SK-N-SH (cell line): ENCODE data around the gene PLPP6. TPM values are rescaled to one million over a fixed set of nuclear protein-coding genes. Genes with fewer than 3 reads are reported as not detected.

Experiments used
- CTCF ChIA-PET: fragments of 300-600, 350-600 bp; formaldehyde crosslinking; extraction: SDS; loops from one replicate; lab custom pipeline; 2021; lab: Yijun Ruan, JAX
- POLR2A ChIA-PET: fragments of 350-600 bp; sonication (Branson Sonifier 250); formaldehyde crosslinking; extraction: SDS; loops from one replicate; lab custom pipeline; 2020; ENCODE audit warnings: antibody characterized with exemption, inconsistent platforms; lab: Yijun Ruan, JAX
- DNase-seq: peaks from one replicate; pipeline ENCODE4 v3.0.0; 2012
- H2AFZ ChIP-seq: fragments of 200-600 bp; sonication (generic); 2 replicates; pipeline ENCODE4 v1.8.1; 2016; ENCODE audit warnings: antibody characterized with exemption, mild to moderate bottlenecking, low read depth
- H3F3A ChIP-seq: fragments of 200-600 bp; sonication (generic); replicated peaks from 2 replicates; pipeline ENCODE3; 2016; ENCODE audit warnings: antibody characterized with exemption, mild to moderate bottlenecking; ENCODE audit not compliant: insufficient read depth
- H3K27ac ChIP-seq, 2 experiments: fragments of 200-500 bp in 1 of 2; fragments of 200-600 bp in 1 of 2; sonication (Bioruptor generic) in 1 of 2; sonication (generic), shearing (Covaris generic) in 1 of 2; 2 replicates each; pipeline versions ENCODE4 v1.5.1 to v1.6.1; 2014 to 2016; ENCODE audit warnings: low read depth in 2 of 2, inconsistent platforms in 1 of 2, low read length in 1 of 2, mild to moderate bottlenecking in 1 of 2, mixed read lengths in 1 of 2
- H3K27me3 ChIP-seq: fragments of 200-600 bp; sonication (generic), shearing (Covaris generic); 2 replicates; pipeline ENCODE4 v1.6.1; 2016; ENCODE audit warnings: mixed run types; ENCODE audit not compliant: insufficient read depth
- H3K36me3 ChIP-seq, 2 experiments: fragments of 200-500 bp in 1 of 2; fragments of 200-600 bp in 1 of 2; sonication (Bioruptor generic) in 1 of 2; sonication (generic) in 1 of 2; replicated peaks in 1 of 2; 2 replicates each; pipeline versions ENCODE3 to v1.5.1; 2014 to 2016; ENCODE audit warnings: low read length in 1 of 2, mild to moderate bottlenecking in 1 of 2; ENCODE audit not compliant: insufficient read depth in 2 of 2, control insufficient read depth in 1 of 2
- H3K4me1 ChIP-seq, 2 experiments: fragments of 200-500 bp in 1 of 2; fragments of 200-600 bp in 1 of 2; sonication (Bioruptor generic) in 1 of 2; sonication (generic), shearing (Covaris generic) in 1 of 2; 2 replicates each; pipeline versions ENCODE4 v1.5.1 to v1.6.1; 2014 to 2016; ENCODE audit warnings: low read depth in 1 of 2, low read length in 1 of 2, mixed run types in 1 of 2; ENCODE audit not compliant: insufficient read depth in 2 of 2, control insufficient read depth in 1 of 2
- H3K4me2 ChIP-seq: fragments of 200-600 bp; sonication (generic), shearing (Covaris generic); 2 replicates; pipeline ENCODE4 v1.6.1; 2017; ENCODE audit warnings: mixed run types
- H3K4me3 ChIP-seq, 2 experiments: fragments of 200-500 bp in 1 of 2; fragments of 200-600 bp in 1 of 2; sonication (Bioruptor generic) in 1 of 2; sonication (generic), shearing (Covaris generic) in 1 of 2; 2 replicates each; pipeline versions ENCODE4 v1.5.1 to v1.8.1; 2014 to 2016; ENCODE audit warnings: low read depth in 2 of 2, inconsistent platforms in 1 of 2, low read length in 1 of 2, mild to moderate bottlenecking in 1 of 2, mixed read lengths in 1 of 2, moderate library complexity in 1 of 2
- H3K79me2 ChIP-seq: fragments of 200-600 bp; sonication (generic); 2 replicates; pipeline ENCODE4 v1.8.1; 2017; ENCODE audit warnings: mild to moderate bottlenecking; ENCODE audit not compliant: insufficient read depth
- H3K9ac ChIP-seq: fragments of 200-600 bp; sonication (generic); 2 replicates; pipeline ENCODE4 v1.6.1; 2017; ENCODE audit warnings: mixed run types
- H3K9me2 ChIP-seq: fragments of 200-600 bp; sonication (generic); 2 replicates; pipeline ENCODE4 v1.6.1; 2017; ENCODE audit warnings: mixed run types
- H3K9me3 ChIP-seq: fragments of 200-600 bp; sonication (generic); 2 replicates; pipeline ENCODE4 v1.6.1; 2017; ENCODE audit warnings: mixed run types, mild to moderate bottlenecking, moderate library complexity
- H4K20me1 ChIP-seq: fragments of 200-600 bp; sonication (generic); 2 replicates; pipeline ENCODE4 v1.6.1; 2017; ENCODE audit warnings: mild to moderate bottlenecking, mixed run types; ENCODE audit not compliant: insufficient read depth
- CHD2 ChIP-seq: fragments of 150-350 bp; IDR thresholded peaks from 2 replicates; pipeline ENCODE4 v1.6.1; 2018; ENCODE audit warnings: low read length; ENCODE audit not compliant: partially characterized antibody
- FOXJ3 ChIP-seq: sonication (generic); formaldehyde crosslinking; IDR thresholded peaks from 2 replicates; pipeline ENCODE4 v1.5.1; 2020; ENCODE audit warnings: mild to moderate bottlenecking, missing genetic modification reagents
- FOXM1 ChIP-seq: IDR thresholded peaks from 2 replicates; pipeline ENCODE4 v1.4.0; 2012; ENCODE audit warnings: low read depth, mild to moderate bottlenecking
- GABPA ChIP-seq: IDR thresholded peaks from 2 replicates; pipeline ENCODE4 v1.4.0; 2012; ENCODE audit warnings: low read depth, mild to moderate bottlenecking
- GATA2 ChIP-seq: sonication (generic); formaldehyde crosslinking; IDR thresholded peaks from 2 replicates; pipeline ENCODE4 v1.5.0; 2020; ENCODE audit warnings: mild to moderate bottlenecking, missing genetic modification reagents
- IRF3 ChIP-seq: fragments of 150-350 bp; IDR thresholded peaks from 2 replicates; pipeline ENCODE4 v1.6.1; 2016; ENCODE audit warnings: mild to moderate bottlenecking, low read depth, low read length
- JUND ChIP-seq: IDR thresholded peaks from 2 replicates; pipeline ENCODE4 v1.4.0; 2012
- MAX ChIP-seq: IDR thresholded peaks from 2 replicates; pipeline ENCODE4 v1.4.0; 2012; ENCODE audit warnings: low read depth
- MEF2A ChIP-seq: IDR thresholded peaks from 2 replicates; pipeline ENCODE4 v1.4.0; 2012; ENCODE audit warnings: low read depth, borderline replicate concordance
- MXI1 ChIP-seq: IDR thresholded peaks from 2 replicates; pipeline ENCODE4 v1.6.1; 2012; ENCODE audit warnings: mild to moderate bottlenecking, low read depth, low read length, improper control_type of control experiment
- NFIC ChIP-seq: IDR thresholded peaks from 2 replicates; pipeline ENCODE4 v1.4.0; 2012; ENCODE audit warnings: borderline replicate concordance
- NRF1 ChIP-seq: IDR thresholded peaks from 2 replicates; pipeline ENCODE4 v1.6.1; 2012; ENCODE audit warnings: low read depth, mild to moderate bottlenecking, low read length
- PBX3 ChIP-seq: IDR thresholded peaks from 2 replicates; pipeline ENCODE4; 2012
- POLR2AphosphoS5 ChIP-seq: IDR thresholded peaks from 2 replicates; pipeline ENCODE4 v1.6.1; 2012; ENCODE audit warnings: low read depth, low read length
- SIN3A ChIP-seq: IDR thresholded peaks from 2 replicates; pipeline ENCODE4 v1.6.1; 2012; ENCODE audit warnings: low read depth, mild to moderate bottlenecking, low read length, moderate library complexity, borderline replicate concordance
- TEAD4 ChIP-seq: IDR thresholded peaks from 2 replicates; pipeline ENCODE4 v1.4.0; 2012; ENCODE audit warnings: mild to moderate bottlenecking, borderline replicate concordance; ENCODE audit not compliant: insufficient read depth
- WGBS: methylation state at CpG from one replicate; pipeline ENCODE4 v1.1.6; 2017; ENCODE audit warnings: low lambda C conversion rate; 5-methylcytosine and 5-hydroxymethylcytosine counted together
- polyA plus RNA-seq, 3 experiments: library from polyadenylated mRNA; depleted of rRNA; stranded (reverse); fragments of >200 nt; gene quantifications; 2 replicates each; pipeline ENCODE4 v1.2.3, GENCODE V29; 2012

The PLPP6 gene
- polyA plus RNA-seq, 1 of the 3 experiments (the other 2 are of a cell fraction): 8.8 TPM

DNA sequence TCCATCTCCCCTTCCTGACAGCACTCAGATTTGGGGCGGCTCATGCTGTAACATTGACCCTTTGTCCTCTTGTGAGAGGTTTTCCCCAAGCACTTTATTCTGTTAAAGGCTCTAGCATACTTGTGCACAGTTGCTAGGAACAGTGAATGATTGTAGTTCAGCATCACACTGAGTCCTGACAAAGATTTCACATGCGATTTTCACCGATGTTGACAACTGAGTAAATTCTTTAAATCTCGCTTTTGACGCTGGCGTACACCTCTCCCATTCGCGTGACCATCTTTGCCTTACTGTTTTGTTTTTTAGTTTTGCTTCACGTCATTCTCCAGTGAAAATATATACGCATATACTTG, 18.1 kb downstream of the PLPP6 start:
- DNase-seq: no peak
- H3K79me2 ChIP-seq: peaks cover 49% of the 10 kb centered on the region

DNA sequence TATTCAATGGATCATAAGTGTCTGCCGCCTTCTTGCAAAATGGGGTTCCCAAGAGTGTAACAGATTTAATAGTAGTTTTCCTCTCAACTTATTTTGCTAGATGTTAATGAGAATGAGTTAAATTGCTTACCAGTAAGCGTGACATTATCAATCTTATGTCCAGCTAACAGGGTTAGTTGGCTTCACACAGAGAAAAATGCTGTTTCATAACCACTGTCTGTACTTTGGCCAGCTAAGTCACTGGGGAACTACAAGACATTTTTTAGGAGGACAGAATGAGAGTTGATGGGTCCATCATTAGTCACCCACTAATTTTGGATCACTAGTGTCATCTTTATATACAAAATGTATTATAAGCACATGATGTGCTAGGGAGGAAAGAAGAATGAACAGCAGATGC, 18.7 kb downstream of the PLPP6 start:
- ChIA-PET CTCF (interaction anchor here (0.6 to 1.1 kb wide), 5 partner anchors 13 to 114 kb away, joined by 3 to 5 read pairs (median 4); no protein-coding TSS in a partner anchor), POLR2A (no interaction called here)
- no peaks in the 10 kb centered on the region for H3K9me2 ChIP-seq
- H3K79me2 ChIP-seq: peaks cover 49% of the 10 kb centered on the region
- H3F3A ChIP-seq: peaks cover 14% of the 10 kb centered on the region
- 34% methylated on average over 2 of the region's 2 CpGs for WGBS
- no peak for DNase-seq
- H3K4me3 ChIP-seq: peak overlapping the region; percentile 80 to 85
- H3K4me1 ChIP-seq: peaks cover 5 to 7% of the 10 kb centered on the region in 2 experiments; a peak in 3 of 4 replicates
- peaks cover 10 to 13% of the 10 kb centered on the region in 2 experiments for H3K36me3 ChIP-seq
- H3K9ac ChIP-seq: peak overlapping the region; percentile 91
- peak overlapping the region; percentile 95 for H3K4me2 ChIP-seq
- H3K9me3 ChIP-seq: no peaks in the 10 kb centered on the region
- H3K27ac ChIP-seq: peak overlapping the region; percentile 96 to 97
- TF ChIP-seq GABPA: no peak
- TF ChIP-seq MXI1: no peak
- no peak for TF ChIP-seq SIN3A
- no peak for TF ChIP-seq GATA2 (CRISPR knock-in tag)
- TF ChIP-seq FOXJ3 (CRISPR knock-in tag): no peak
- no peak for TF ChIP-seq FOXM1
- TF ChIP-seq MEF2A: no peak
- no peak for TF ChIP-seq TEAD4
- TF ChIP-seq NFIC: no peak
- TF ChIP-seq IRF3: no peak
- no peak for TF ChIP-seq POLR2AphosphoS5
- no peak for TF ChIP-seq MAX
- no peak for TF ChIP-seq NRF1
- TF ChIP-seq JUND: no peak
- TF ChIP-seq, all 33 proteins: peak for 0
- no peaks in the 10 kb centered on the region for H3K27me3 ChIP-seq
- H2AFZ ChIP-seq: peak overlapping the region; percentile 81
- no peaks in the 10 kb centered on the region for H4K20me1 ChIP-seq

More for the DNA sequence above, 18.1 kb downstream of the PLPP6 start:
- Histone ChIP-seq H3F3A (peaks cover 14% of the 10 kb centered on the region), H3K27ac (peak overlapping the region; percentile 96 to 97), H3K36me3 (peaks cover 4 to 8% of the 10 kb centered on the region in 2 experiments), H3K9me2 (no peaks in the 10 kb centered on the region), H3K4me2 (peak overlapping the region; percentile 95), H3K9me3 (no peaks in the 10 kb centered on the region), H3K4me1 (peaks cover 3 to 5% of the 10 kb centered on the region in 2 experiments; a peak in 3 of 4 replicates), H3K9ac (peak overlapping the region; percentile 91), H3K4me3 (peak overlapping the region; percentile 80 to 85), H2AFZ (peak overlapping the region; percentile 81), H3K27me3 (no peaks in the 10 kb centered on the region), H4K20me1 (no peaks in the 10 kb centered on the region)
- WGBS: 2% methylated on average over 10 of the region's 10 CpGs
- TF ChIP-seq PBX3 (no peak), MAX (0 out of 2 replicates have a peak, but pooled peaks have one; percentile 16), CHD2 (no peak)
- POLR2A ChIA-PET: interaction anchor here (1.4 kb wide), 1 partner anchor 14 kb away, joined by 17 read pairs; the partner anchor contains the start of gene SPATA6L
- CTCF ChIA-PET: interaction anchor here (1.3 to 1.4 kb wide), 2 partner anchors 18 to 60 kb away, joined by 3 to 6 read pairs; partner anchors contain the start of gene PLPP6
